ENCODE data around the gene INTS11. TPM values are rescaled to one million over a fixed set of nuclear protein-coding genes. Genes with fewer than 3 reads are reported as not detected.

The INTS11 gene
- total RNA-seq, 1 experiment from 2014 or later = 139 TPM

GRCh38 chr1:1298861-1299685 is 25.4 kb downstream of the INTS11 start:
- Histone ChIP-seq H2BK12ac (ENCODE audit: insufficient read length, low read depth, low read length) (no peak overlapping the region), H2AK5ac (ENCODE audit: insufficient read length, low read length) (no peak overlapping the region), H3K23me2 (ENCODE audit: insufficient read length, low read depth, low read length, poor library complexity, severe bottlenecking) (peaks cover 2% of the 10 kb centered on the region), H4K20me1 (ENCODE audit: control insufficient read depth, insufficient read depth, insufficient read length) (no peaks in the 10 kb centered on the region), H3K14ac (ENCODE audit: insufficient read depth, low read length) (no peak overlapping the region), H2BK120ac (ENCODE audit: low read depth, low read length, poor library complexity, severe bottlenecking) (no peak overlapping the region), H3K4ac (ENCODE audit: low read depth, low read length) (no peak overlapping the region), H3K4me1 (ENCODE audit: insufficient read depth, low read length) (no peaks in the 10 kb centered on the region), H2BK15ac (ENCODE audit: low read depth, low read length) (no peak overlapping the region), H3K9me3 (ENCODE audit: control insufficient read depth, low read depth, low read length) (no peaks in the 10 kb centered on the region), H2AFZ (ENCODE audit: low read length) (no peak overlapping the region), H4K8ac (replicated peaks; ENCODE audit: insufficient read length, low read depth, low read length) (no peak overlapping the region), H4K5ac (ENCODE audit: insufficient read length, low read depth, low read length) (no peak overlapping the region), H3K9ac (ENCODE audit: extremely low read depth, insufficient read length, low read length) (no peak overlapping the region), H2BK20ac (ENCODE audit: low read depth, low read length, poor library complexity, severe bottlenecking) (no peak overlapping the region), H3K18ac (ENCODE audit: insufficient read length, low read depth, low read length) (no peak overlapping the region), H3K56ac (ENCODE audit: insufficient read length, low read depth, low read length) (no peak overlapping the region), H4K91ac (ENCODE audit: insufficient read length, low read depth, low read length) (no peak overlapping the region), H3T11ph (ENCODE audit: low read length) (no peak overlapping the region), H3K79me1 (ENCODE audit: insufficient read depth, low read depth, low read length, poor library complexity, severe bottlenecking) (no peaks in the 10 kb centered on the region), H2BK5ac (ENCODE audit: insufficient read length, low read length) (no peak overlapping the region), H3K79me2 (ENCODE audit: insufficient read depth, low read length) (no peaks in the 10 kb centered on the region), H3K23ac (ENCODE audit: insufficient read length, low read depth, low read length) (no peak overlapping the region), H3K4me2 (ENCODE audit: insufficient read depth, insufficient read length, low read length) (no peak overlapping the region), H3K27me3 (ENCODE audit: insufficient read depth, low read length) (no peaks in the 10 kb centered on the region), H3K27ac (ENCODE audit: insufficient read length, low read depth, low read length) (no peak overlapping the region)
- TF ChIP-seq CTCF (conservative IDR thresholded peaks at IDR 0.05) = no peak
- Mint-ChIP-seq H3K4me3 (no peak overlapping the region), H3K4me1 (no peaks in the 10 kb centered on the region), H3K36me3 (ENCODE audit: insufficient read depth in 1 of 3, low read depth in 3 of 3) (no peaks in the 10 kb centered on the region; a peak in 1 of 7 replicates), H3K9me3 (no peaks in the 10 kb centered on the region), H3K27me3 (ENCODE audit: low read depth) (no peaks in the 10 kb centered on the region), H3K27ac (no peak overlapping the region)
- WGBS (ENCODE audit: extremely low coverage, insufficient read length, low lambda C conversion rate) = no CpG with 5 or more reads among the region's 30 CpGs
- DNase-seq = peak; percentile 87
